Fibroblast of gingiva (primary cell): ENCODE results near the gene FAM20C.

Experiments used
- DNase-seq: peaks from one replicate; pipeline ENCODE4 v3.0.0-alpha.2; 2011; ENCODE audit warnings: low read depth

FAM20C gene

GRCh38 chr7:273327-273726 is 81.0 kb downstream of the FAM20C start:
- DNase-seq, result no peak

DNA sequence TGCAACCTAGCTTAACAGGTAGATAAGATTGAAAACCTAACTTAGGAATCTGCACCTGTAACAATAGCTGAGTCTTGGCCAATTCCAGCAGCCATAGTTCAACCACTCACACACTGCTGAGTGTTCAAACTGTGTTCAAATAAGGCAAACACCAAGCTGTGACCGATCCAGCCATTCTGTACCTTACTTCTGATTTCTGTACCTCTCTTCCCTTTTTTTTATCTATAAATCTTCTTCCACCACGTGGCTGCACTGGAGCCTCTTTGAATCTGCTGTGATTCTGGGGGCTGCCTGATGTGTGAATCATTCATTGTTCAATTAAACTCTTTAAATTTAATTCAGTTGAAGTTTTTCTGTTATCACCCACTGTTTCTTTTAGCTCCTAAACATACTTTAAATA is 81.9 kb downstream of the FAM20C start:
- DNase-seq, result no peak

DNA sequence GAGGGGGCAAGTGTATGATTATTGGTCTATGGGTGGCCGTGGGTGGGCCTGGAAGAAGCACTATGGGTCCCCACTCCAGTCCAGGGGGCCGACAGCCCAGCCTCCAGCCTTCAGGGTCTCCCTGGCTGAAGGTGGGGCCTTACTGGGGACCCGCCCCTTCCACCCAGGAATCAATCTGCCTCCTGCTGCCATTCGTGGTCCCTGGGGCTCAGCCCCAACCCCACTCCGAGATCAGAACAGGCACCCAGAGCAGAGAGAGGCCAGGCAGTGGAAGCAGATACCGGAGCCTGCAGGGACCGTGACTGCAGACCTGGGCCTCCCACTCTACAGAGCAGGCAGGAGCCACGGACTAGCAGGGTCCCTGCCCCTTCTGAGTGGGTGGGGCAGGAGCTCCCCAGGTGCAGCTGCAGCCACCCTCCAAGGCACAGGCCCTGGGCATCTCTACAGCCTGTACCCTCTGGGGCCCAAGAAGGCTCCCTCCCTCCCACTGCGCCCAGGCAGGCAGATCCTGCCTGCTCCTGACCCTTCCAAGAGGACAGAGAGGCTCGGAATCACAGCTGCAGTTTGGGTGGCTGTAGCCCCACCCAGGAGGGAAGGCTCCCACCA is 84.0 kb downstream of the FAM20C start:
- DNase-seq, result no peak

- no peak for DNase-seq
Measured at GRCh38 chr7:277228-277627, 84.9 kb downstream of the FAM20C start.

GRCh38 chr7:278081-278480 is 85.7 kb downstream of the FAM20C start:
- DNase-seq, result no peak

DNA sequence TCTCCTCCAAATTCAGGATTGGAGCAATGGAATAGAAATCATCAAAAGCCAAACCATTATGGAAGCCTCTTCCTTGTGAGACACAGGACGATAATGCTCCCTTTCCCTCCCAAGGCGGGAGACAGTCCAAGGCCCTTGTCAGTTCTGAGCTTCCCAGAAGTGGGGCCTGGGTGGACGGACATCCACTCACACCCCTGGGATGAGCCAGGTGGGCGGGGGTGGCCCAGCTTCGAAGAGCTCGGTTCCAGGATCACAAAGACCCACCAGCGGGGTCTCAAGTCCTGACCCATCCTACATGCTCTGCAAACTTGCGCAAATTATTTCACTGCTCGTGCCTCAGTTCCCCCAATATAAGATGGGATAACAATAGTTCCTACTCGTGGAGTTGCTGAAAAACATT is 87.5 kb downstream of the FAM20C start:
- DNase-seq, result no peak

DNA sequence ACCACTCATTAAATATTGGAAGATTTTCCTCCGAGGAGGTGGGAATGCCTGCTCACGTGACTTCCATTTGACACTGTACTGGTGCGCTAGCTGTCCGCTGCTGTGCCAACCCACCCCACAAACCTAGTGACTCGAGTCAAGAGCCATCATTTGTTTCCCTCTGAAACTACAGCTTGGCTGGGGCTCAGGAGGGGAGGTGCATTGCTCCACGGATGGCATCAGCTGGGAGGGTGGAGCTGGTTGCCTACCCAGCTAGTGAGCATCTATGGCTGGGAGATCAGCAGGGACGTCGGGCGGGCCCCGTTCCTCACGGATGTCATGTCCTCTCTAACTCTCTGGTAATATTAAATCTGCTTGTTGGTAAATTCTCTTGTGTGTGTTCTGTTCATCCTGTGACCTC is 88.1 kb downstream of the FAM20C start:
- no peak for DNase-seq

GRCh38 chr7:281637-282036 is 89.3 kb downstream of the FAM20C start:
- no peak for DNase-seq

- DNase-seq, result no peak
Measured at GRCh38 chr7:282621-283020, 90.2 kb downstream of the FAM20C start.

DNA sequence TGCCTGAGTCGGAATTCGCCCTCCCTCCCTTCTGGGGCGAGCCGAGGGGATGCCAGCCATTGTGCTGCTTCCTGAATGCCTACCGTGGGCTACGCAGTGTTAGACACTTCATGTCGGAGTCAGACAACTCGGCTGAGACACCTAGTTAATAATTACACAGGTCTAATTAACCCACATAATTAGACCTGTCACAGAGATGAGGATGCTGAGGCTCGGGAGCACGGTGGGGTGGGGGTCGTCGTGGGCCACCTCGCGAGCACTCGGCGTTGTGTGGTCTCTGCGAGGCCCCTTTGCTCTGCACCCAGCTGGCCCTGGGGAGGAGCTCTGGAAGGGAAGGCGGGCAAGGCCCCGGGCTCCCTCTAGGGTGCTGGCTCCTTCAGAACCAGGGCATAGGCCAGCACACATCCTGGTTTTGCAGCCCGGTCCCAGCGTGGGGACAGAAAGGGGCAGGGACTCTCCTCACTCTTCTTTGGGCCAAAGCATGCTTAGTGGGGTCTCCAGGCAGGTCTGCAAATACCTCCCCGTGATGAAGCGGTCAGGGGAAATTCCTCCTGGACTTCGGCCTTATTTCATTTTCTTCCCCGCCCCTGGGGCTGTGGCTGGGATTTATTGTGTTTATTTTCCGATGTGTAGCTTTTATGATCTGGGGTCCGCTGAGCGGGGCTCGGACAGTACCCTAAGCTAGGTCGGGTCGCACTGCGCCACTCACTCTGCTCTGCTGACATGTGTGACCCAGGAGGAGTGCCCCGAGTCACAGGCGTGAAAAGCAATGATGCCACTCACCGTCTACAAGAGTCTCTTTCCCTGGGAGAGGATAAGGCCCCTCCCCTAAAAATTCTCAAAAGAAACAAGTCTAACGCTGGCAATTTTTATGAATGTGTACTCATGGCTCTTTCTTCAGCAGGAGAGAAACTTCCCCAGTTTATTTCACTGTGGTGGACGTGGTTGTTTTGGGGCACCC is 92.7 kb downstream of the FAM20C start:
- no peak for DNase-seq

GRCh38 chr7:285731-286130 is 93.4 kb downstream of the FAM20C start:
- no peak for DNase-seq

DNA sequence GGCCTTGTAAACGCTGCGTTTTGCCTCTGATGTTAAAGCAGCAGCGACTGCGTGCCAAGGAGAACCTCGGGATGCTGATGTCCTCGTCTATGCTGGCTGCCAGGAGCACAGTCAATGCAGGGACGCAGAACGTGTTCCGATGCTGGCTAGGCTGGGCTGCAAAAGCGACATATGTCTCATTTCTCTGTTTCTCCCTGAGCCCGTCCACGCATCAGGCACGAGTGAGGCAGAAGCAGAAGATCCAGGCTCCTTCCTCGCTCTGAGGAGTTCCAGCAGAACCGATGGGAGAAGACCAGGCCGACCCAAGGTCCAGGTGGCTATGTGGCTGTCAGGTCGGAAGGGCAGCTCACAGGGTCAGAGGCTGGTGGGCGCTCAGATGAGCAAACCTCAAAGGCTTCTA is 93.9 kb downstream of the FAM20C start:
- no peak for DNase-seq

- no peak for DNase-seq
Measured at GRCh38 chr7:288671-289101, 96.3 kb downstream of the FAM20C start.

DNA sequence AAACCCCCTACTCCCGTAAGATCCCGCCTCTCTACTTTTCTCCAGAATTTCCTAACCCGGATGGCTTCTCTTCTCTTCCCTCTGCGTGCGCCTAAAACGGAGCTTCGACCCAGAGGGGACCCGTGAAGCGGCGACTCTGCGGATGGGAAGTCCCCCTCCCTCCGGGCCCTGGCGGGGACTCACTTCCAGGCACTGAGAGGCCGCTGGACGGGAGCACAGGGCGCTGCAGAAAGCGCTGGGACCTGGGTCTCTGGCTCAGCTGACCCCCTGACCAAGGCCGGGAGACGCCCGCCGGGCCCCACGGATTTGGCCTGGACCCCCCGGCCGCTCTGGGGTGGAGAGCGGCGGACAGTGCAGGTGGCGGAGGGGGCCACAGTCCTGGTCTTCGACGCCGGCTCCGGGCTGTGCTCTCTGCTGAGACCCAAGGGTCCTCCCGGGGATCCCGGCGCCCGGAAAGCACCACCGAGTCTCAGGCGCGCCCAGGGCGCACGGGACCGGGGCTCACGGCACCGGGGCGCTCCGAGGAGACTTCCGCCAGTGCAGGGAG is 96.9 kb downstream of the FAM20C start:
- no peak for DNase-seq

- DNase-seq, result no peak
Measured at GRCh38 chr7:289756-290553, 97.6 kb downstream of the FAM20C start, which contains the start of gene FOXL3. Gene FOXL3 (plus strand): TSS chr7:290170. CDS start chr7:290170, 0 bp downstream.

DNA sequence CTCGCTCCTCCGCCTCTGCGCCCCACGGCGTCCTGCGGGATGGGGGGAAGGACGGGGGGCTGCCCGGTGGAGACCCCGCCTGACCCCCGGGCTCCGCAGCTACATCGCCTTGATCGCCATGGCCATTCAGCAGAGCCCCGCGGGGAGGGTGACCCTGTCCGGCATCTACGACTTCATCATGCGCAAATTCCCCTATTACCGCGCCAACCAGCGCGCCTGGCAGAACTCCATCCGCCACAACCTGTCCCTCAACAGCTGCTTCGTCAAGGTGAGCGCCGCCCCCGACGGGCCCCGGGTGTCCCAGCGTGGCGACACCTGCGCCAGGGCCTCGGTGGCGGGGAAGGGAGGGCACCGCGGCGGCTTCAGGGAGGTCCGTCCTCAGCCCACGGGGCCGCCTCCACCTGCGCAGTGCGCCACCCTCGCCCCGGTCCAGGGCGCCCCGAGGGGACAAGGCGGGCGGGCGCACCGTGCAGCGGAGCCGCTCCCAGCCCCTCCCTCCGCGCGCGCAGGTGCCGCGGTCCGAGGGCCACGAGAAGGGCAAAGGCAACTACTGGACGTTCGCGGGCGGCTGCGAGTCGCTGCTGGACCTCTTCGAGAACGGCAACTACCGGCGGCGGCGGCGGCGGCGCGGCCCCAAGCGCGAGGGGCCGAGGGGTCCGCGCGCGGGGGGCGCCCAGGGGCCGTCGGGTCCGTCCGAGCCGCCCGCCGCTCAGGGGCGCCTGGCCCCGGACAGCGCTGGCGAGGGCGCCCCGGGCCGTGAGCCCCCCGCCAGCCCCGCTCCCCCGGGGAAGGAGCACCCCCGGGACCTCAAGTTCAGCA is 98.4 kb downstream of the FAM20C start:
- no peak for DNase-seq

GRCh38 chr7:291373-292092 is 99.2 kb downstream of the FAM20C start:
- no peak for DNase-seq

DNA sequence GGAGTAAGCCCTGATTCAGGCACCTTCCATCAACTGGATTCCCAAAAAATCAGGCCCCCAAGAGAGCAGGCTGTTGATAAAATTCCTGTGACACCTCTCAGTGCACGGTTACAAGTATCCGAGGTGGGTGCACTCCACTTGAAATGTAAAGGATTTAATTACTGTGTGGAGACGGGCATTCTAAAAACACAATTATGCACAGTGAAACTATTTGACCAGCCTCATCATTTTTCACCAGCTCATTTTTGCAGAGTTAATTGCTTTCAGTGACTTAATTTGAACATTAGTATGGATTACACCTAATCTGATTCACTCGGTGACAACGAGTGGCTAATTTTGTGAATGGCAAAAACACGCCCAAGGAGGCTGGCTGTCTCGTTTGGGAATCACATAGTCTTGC is 99.9 kb downstream of the FAM20C start:
- DNase-seq, result no peak

- DNase-seq, result no peak
Measured at GRCh38 chr7:292826-293225, 100.5 kb downstream of the FAM20C start.

DNA sequence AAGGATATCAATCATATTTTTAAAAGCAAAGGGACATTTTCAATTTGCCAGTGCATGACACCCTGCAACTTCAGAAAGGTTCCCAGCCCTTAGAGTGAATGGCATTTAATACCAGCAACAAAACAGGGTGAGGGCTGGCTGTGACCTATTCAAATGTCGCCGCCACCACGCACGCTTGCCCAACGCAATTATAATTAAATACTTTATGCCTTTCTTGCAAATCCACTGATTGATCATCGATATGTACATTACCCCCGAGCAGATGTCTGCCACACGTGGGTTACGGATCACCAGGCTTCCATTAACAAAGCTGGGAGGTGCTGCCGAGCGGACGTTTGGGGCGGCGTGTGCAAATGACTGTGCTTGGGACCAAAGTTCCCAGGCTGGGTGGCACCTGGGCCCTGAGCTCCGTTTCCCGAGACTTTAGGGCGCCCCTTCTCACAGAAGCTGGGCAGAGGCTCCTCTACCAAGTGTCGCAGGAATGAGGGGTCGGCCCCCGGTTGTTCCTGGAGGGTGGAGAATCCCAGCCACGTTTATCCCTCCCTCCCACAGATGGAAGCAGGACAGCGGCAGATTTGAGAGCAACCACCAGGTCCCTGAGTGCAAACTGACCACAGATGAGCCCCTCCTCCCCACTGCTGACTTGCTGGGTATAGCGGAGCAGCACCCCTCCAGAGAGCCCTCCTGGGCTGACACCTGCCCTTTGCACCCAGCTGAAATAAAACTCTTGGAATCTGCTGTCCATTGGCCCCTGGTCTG is 101.5 kb downstream of the FAM20C start:
- no peak for DNase-seq
